Colonic mucosa (tissue), 4 donors: ENCODE results near the gene FCRL6. TPM values are rescaled to one million over a fixed set of nuclear protein-coding genes. Genes with fewer than 3 reads are reported as not detected.

Experiments used
- DNase-seq: peaks from one replicate; pipeline ENCODE4 v3.0.0-alpha.2; 2020
- H3K27ac ChIP-seq: fragments of 200-600 bp; one replicate; pipeline ENCODE4 v1.8.0; 2021
- H3K27me3 ChIP-seq: fragments of 200-600 bp; one replicate; pipeline ENCODE4 v1.8.0; 2021
- H3K36me3 ChIP-seq: fragments of 200-600 bp; one replicate; pipeline ENCODE4 v1.8.0; 2021
- H3K4me1 ChIP-seq: fragments of 200-600 bp; one replicate; pipeline ENCODE4 v1.8.0; 2021; ENCODE audit warnings: mild to moderate bottlenecking
- H3K4me3 ChIP-seq: fragments of 200-600 bp; one replicate; pipeline ENCODE4 v1.8.0; 2021
- H3K9ac ChIP-seq, 2 donors: one replicate each; pipeline ENCODE4 v1.7.0; 2013; ENCODE audit warnings: control low read depth in 2 of 2, low read depth in 2 of 2, low read length in 2 of 2
- H3K9me3 ChIP-seq: fragments of 200-600 bp; one replicate; pipeline ENCODE4 v1.8.0; 2021
- CTCF ChIP-seq: fragments of 200-600 bp; IDR thresholded peaks from one replicate; pipeline ENCODE4 v1.8.0; 2022; ENCODE audit warnings: antibody characterized with exemption, mild to moderate bottlenecking
- intact Hi-C: fragments of 100-400 bp; cut with DNase I; formaldehyde crosslinking; loops from one replicate; pipeline ENCODE4 v1.14.1; 2022
- total RNA-seq, 2 donors: library from RNA; stranded (reverse); fragmentation: NEBNext Ultra II Directional in 1 of 2; extraction: Animal tissue kit (Norgen Biotek cat#: 25700) in 1 of 2; gene quantifications; one replicate each; pipeline ENCODE4 v1.2.1, GENCODE V29; 2021
- donor health status: healthy.
- donor health status: DM: no; HTN: no; CAD: no.
- donor health status: DM: no; HTN: no; CAD: no.

Gene FCRL6
- total RNA-seq, 2 donors from 2014 or later, result not detected

GRCh38 chr1:159843459-159843858, 41.3 kb downstream of the FCRL6 start:
- Histone ChIP-seq H3K27ac (no peak overlapping the region), H3K4me1 (no peaks in the 10 kb centered on the region), H3K9ac (no peak overlapping the region), H3K9me3 (no peaks in the 10 kb centered on the region), H3K36me3 (no peaks in the 10 kb centered on the region), H3K27me3 (no peaks in the 10 kb centered on the region), H3K4me3 (no peak overlapping the region)
- TF ChIP-seq CTCF, result no peak
- intact Hi-C loops, result no loop called here
- DNase-seq, result no peak

- no peak for TF ChIP-seq CTCF
- DNase-seq, result no peak
- intact Hi-C loops, result no loop called here
- Histone ChIP-seq H3K4me3 (no peak overlapping the region), H3K4me1 (no peaks in the 10 kb centered on the region), H3K36me3 (no peaks in the 10 kb centered on the region), H3K9me3 (no peaks in the 10 kb centered on the region), H3K27me3 (no peaks in the 10 kb centered on the region), H3K27ac (no peak overlapping the region), H3K9ac (no peak overlapping the region)
Measured at GRCh38 chr1:159845751-159846629, 43.8 kb downstream of the FCRL6 start.

DNA sequence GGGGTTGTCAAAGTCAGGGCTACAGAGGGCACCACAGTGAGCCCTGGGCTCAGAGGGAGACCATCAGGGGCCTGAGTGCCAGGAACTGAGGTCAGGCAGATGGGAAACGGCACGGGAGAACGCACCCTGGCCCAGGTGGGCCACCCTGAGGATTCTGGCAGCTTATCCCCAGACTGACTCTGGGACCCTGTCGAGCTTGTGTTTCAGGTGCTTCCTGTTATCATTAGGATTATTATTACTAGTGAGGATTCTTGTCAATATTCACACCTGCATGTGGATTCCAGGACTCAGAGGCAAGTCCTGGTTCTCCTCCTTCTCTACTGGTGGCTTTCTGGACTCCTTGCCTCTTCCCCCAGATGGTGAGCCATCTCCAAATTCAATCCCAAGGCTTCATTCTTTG, 45.1 kb downstream of the FCRL6 start:
- intact Hi-C loops, result no loop called here
- no peaks in the 10 kb centered on the region for H3K4me1 ChIP-seq
- DNase-seq, result no peak

DNA sequence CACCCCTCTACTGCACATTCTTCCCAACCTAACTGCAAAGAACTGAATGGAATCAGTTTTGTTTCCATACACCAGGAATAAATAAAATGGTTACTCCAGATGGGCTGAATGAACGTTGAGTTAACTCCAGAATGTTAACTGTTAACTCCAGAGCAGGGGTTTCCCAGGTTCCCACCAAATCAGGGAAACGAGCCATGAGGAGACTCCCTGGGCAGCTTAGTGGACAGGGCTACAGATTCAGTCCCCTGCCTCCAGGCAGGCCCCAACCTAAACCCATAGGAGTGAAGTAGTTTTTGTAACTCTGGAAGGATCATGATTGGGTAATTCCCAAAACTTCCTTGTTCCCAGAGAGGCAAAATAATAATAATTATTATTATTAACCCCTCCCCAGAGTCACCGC, 46.2 kb downstream of the FCRL6 start:
- intact Hi-C loops, result no loop called here
- H3K27me3 ChIP-seq, result no peaks in the 10 kb centered on the region
- DNase-seq, result no peak
- H3K36me3 ChIP-seq, result no peaks in the 10 kb centered on the region
- no peak overlapping the region for H3K9ac ChIP-seq
- no peak overlapping the region for H3K4me3 ChIP-seq
- no peaks in the 10 kb centered on the region for H3K9me3 ChIP-seq
- no peak overlapping the region for H3K27ac ChIP-seq
- TF ChIP-seq CTCF, result no peak
- no peaks in the 10 kb centered on the region for H3K4me1 ChIP-seq

More for the DNA sequence above, 45.1 kb downstream of the FCRL6 start:
- Histone ChIP-seq H3K27me3 (no peaks in the 10 kb centered on the region), H3K36me3 (no peaks in the 10 kb centered on the region), H3K9ac (no peak overlapping the region), H3K27ac (no peak overlapping the region), H3K4me3 (no peak overlapping the region), H3K9me3 (no peaks in the 10 kb centered on the region)
- no peak for TF ChIP-seq CTCF

DNA sequence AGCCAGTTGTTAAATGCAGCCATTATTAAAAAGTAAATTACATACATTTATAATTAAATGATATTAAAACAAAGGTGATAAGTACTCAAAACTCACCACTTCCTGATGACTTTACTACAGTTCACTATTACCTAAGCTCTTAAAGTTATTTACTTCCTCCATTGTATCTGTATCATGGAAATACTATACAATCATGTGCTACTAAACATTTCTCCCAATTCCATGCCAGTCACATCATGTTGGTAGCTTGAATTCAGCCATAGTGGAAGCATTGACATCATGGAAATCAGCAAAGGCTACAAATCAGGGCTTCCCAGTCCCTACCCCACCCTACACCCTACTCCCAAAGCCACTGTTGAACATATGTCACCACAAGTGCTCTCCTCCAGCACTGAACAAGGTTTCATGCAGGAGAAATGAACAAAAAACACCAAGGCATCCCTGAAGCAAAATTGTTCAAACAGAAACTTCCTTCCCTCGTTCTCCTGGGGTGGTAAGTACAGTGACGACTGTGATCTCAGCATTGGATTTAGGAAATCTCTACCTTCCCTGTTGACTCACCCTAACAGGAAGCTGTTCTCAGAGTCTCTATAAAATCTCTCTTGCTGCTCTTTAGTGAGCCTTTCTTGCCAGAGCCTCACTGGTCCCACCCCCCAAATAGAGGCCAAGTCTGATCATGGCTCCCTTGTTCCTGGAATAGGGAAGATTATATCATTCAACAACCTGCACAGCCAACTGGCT, 47.6 kb downstream of the FCRL6 start:
- intact Hi-C loops, result no loop called here
- no peak overlapping the region for H3K9ac ChIP-seq

More for the DNA sequence above, 47.6 kb downstream of the FCRL6 start:
- no peak for TF ChIP-seq CTCF
- no peak for DNase-seq
- Histone ChIP-seq H3K27ac (peak overlapping the region; percentile 20), H3K27me3 (no peaks in the 10 kb centered on the region), H3K9me3 (no peaks in the 10 kb centered on the region), H3K4me3 (no peak overlapping the region), H3K4me1 (no peaks in the 10 kb centered on the region), H3K36me3 (no peaks in the 10 kb centered on the region)
